NCI-H1105 (cell line): ENCODE results near the gene WDR91.

Experiments
- DNase-seq: peaks from one replicate; lab custom pipeline; 2025; lab: John Stamatoyannopoulos, UW

WDR91 gene

GRCh38 chr7:135197906-135198655 is 13.2 kb downstream of the WDR91 start:
- DNase-seq = no peak

DNA sequence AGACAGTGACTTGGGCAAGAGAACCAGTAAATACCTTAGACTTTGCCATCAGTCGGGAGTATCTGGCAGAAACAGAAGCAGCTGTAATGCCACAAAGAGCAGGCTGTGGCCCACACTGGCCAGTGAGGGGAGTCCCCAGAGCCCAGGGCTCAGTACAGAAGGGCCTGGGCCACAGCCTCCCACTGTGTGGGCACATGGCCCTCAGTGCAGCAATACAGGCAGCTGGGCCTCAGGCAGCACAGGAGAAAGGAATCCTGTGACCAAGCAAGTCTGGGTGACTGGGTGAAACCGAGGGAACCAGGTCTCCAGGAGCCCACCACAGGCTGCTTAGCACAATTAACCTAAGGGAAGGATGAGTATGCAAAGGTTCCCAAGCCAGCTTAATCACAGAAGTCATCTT is 14.0 kb downstream of the WDR91 start:
- no peak for DNase-seq

DNA sequence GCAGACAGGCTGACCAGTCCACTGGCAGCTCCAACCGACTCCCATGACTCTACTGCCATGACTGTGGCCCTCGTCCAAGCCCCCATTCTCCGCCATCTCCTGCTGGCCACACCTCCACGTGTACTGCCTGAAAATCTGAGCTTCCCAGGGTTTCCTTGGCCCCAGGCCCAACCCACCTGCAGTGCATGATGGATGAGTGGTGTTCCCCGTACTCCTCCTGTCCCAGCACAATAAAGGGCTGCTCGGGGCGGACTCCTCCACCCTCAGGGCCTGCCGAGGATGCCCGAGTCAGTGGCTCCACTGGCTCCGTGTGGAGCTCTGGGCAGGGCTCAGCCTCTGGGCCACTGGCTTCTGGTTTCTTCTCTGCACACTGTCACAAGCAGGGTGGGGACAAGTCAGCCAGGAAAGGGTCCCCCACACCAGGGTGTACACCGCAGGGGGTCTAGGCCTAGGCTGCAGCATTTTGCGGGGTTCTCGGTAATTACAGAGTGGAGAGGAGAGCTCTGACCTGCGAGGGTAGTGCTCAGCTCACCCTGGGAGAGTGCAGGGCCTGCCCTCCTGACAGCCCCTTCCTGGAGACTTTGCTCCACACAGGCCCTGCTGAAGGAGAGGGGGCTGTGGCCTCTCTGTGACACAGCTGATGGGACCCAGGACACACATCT is 15.2 kb downstream of the WDR91 start:
- no peak for DNase-seq

- no peak for DNase-seq
These were observed 16.2 kb downstream of the WDR91 start for GRCh38 chr7:135195156-135195555.

- no peak for DNase-seq
These were observed 16.7 kb downstream of the WDR91 start for GRCh38 chr7:135194494-135195095.

DNA sequence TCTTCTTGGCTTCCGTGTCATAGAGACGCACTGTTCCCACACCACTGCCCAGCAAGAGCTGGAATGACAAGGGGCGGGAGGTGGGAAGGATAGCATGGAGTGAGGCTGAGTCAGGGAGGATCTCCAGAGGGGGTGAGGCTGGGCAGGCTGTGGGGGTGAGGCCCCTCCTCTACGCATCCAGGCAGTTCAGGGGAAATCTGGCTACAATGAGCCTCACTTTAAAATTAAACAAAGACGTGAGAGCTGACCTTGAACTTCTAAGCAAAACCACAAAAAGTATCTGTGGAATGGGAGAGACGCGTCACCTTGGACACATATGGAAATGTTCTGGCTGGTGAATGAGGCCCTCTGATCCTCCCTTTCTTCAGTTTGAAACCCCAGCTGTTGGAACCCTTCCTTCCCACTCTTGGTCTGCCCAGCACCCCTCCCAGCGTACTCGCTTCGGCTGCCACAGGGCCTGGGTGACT is 17.7 kb downstream of the WDR91 start:
- DNase-seq = no peak

GRCh38 chr7:135192914-135193536 is 18.3 kb downstream of the WDR91 start:
- no peak for DNase-seq

DNA sequence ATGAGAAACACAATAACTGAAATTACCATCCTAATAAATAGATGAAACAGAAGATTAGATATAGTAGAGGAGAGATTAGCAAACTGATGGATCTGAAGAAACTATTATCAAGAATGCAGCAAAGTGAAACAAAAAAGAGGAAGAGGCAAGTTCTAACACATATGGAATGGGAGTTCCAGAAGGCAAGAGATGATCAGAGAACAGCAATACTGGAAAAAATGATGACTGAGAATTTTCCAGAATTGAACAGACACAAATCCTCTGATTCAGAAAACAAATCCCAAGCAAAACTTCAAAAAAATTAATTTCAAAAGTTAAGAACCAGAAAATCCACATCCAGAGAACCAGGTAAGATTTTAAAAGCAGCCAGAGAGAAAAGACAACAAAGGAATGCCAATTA is 20.6 kb downstream of the WDR91 start:
- DNase-seq = no peak

GRCh38 chr7:135189961-135190360 is 21.4 kb downstream of the WDR91 start:
- no peak for DNase-seq

DNA sequence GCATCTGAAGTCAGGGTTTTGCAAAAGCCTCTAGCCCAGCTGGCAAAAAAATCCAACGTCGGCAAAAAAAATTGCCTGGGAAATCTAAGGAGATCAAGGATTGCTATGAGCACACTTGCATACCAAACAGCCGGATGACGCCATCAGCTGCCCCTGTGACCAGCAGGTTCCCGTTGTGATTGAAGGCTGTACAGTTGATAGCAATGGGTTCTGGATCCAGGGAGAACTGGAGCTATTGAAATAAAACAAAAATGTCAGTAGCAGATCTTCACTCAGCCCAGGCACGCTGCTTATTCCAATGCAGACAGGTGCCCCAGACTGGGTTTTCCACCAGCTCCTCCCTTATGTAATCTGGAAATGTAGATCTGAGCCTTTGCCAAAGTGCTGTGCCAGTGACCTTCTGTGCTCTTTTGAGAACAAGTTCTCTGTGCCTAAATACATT is 22.1 kb downstream of the WDR91 start:
- no peak for DNase-seq

DNA sequence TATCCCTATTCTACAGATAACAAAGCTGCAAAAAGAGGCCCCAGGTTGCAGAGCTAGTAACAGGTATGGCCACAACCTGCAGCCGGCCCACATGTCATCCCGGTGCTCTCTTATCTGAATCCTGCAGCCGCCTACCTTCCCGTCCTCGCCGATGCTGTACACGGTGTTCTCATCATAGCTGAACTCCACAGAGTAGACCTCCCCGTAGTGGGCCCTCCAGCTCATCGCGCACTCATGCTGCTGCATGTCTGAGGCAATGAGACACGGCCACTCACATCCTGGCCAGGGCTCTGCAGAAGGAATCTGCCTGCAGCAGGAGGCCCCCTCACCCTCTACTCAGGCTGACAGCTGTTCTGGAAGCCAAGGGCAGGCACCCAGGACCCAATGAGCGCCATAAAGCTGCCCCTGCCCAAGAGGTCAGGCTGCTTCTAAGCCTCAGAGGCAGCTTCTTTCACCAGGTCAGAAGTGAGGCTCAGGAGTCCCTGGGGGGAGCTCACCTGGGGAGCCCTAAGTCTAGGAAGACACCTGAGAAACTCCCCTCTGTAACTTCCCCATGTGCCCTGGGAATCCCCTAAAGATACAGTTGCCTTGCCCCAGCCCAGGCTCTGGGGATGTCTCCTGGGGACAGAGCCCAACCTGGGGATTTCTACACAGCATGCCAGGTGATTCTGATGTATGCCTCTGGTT is 22.9 kb downstream of the WDR91 start:
- DNase-seq = no peak

- DNase-seq = no peak
These were observed 24.5 kb downstream of the WDR91 start for GRCh38 chr7:135186841-135187253.

GRCh38 chr7:135186261-135186540 is 25.1 kb downstream of the WDR91 start:
- DNase-seq = no peak

- DNase-seq = no peak
These were observed 25.7 kb downstream of the WDR91 start for GRCh38 chr7:135185471-135186260.

DNA sequence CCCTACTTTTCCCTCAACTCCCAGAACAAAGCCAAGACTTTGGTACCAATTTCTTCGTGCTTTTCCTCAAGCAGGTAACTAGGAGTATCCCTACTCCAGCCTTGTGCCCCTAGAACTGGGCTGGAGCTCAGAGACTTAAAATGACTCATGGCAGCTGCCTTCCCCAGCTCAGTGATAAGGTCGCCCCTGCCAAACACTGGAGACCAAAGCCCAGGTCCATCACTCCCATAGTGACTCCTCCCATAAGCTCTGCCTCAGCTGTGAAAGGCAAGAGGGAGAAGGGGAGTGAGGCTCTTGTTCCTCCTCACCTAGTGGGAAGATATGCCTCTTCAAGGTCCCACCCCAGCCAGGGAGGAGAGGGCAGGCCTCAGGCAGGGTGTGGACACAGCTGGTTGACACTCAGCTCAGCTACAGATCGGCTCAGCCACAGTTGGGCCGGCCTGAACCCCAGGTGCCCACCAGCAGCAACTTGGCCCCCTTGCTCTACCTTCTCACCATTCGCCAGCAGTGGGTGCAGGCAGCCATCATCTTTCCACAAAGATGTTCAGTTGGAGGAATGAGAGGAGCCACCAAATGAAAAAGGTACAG is 27.0 kb downstream of the WDR91 start:
- no peak for DNase-seq

- no peak for DNase-seq
These were observed 27.8 kb downstream of the WDR91 start for GRCh38 chr7:135183478-135183877.

DNA sequence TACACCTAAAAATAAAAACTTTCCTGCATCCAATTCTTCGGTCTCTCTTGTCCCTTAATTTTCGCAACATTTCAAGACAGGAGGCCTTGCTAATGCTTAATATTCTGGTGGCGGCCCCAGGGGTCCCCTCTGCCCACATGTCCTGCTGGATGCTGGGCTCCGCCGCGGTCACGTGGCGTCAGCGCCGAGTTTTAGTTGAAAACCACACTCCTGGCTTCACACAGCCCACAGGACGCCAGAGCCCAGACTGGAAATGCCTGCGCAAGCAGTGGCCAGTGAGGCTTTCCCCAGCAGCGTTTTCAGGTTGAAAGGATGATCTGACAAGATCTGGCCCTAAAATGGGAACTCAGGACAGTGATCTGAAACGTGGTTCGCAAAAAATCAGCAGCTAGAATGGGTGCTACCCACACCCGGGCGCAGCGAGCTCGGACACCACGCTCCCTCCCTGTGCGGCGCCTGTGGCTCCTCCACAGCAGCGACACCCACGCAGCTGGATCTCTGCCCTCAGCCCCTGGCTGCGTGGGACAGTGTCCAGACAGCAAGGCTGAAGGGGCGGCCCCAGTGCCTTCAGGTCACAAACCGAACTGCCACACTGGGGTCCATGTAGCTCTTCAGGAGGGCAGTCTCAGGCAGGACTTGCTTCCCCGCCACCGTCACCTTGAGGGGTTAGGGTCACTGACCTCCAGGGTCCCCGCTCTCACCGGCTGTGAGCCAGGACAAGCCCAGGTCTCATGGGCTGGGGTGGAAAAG is 29.2 kb downstream of the WDR91 start:
- no peak for DNase-seq

GRCh38 chr7:135181261-135181928 is 29.9 kb downstream of the WDR91 start:
- no peak for DNase-seq

GRCh38 chr7:135180122-135180521 is 31.2 kb downstream of the WDR91 start:
- DNase-seq = no peak
